AG10803 (cell line): ENCODE data around the gene SLC39A5.
"Not testable (repeated sequence)": the region's sequence is repeated elsewhere in the genome, so short reads cannot be mapped to it uniquely, and the experiment has no call there.

ENCODE experiments used
- DNase-seq: peaks from one replicate; pipeline ENCODE4 v3.0.0; 2010; ENCODE audit warnings: low read depth
- H3K4me3 ChIP-seq: 2 replicates; pipeline ENCODE4 v1.5.1; 2011; ENCODE audit warnings: mild to moderate bottlenecking, low read length, control low read depth
- TF ChIP-seq, protein P1 (sequence below): conservative IDR thresholded peaks from 2 replicates; pipeline ENCODE4 v1.5.1; 2011; ENCODE audit warnings: mild to moderate bottlenecking, low read length, control low read depth, inconsistent platforms

SLC39A5 gene

DNA sequence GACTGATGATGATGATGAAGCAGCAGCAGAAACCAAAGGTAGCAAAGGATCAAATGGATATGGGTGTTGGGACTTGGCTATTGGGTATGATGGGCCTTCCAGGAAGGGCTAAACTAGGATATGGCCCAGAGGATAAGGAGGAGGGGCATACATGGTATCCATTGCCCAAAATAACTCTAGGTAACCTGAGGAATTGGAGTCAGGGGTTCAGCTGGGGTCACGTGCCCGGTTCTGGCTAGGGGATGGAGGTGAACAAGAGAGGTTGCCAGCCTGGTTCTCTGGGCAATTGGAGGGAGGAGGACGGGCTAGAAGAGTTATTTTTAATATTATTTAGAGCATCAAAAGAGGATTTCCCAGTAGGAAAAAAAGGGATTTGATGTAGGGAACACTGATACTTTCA, 31.1 kb downstream of the SLC39A5 start:
- TF ChIP-seq, protein P1, sequence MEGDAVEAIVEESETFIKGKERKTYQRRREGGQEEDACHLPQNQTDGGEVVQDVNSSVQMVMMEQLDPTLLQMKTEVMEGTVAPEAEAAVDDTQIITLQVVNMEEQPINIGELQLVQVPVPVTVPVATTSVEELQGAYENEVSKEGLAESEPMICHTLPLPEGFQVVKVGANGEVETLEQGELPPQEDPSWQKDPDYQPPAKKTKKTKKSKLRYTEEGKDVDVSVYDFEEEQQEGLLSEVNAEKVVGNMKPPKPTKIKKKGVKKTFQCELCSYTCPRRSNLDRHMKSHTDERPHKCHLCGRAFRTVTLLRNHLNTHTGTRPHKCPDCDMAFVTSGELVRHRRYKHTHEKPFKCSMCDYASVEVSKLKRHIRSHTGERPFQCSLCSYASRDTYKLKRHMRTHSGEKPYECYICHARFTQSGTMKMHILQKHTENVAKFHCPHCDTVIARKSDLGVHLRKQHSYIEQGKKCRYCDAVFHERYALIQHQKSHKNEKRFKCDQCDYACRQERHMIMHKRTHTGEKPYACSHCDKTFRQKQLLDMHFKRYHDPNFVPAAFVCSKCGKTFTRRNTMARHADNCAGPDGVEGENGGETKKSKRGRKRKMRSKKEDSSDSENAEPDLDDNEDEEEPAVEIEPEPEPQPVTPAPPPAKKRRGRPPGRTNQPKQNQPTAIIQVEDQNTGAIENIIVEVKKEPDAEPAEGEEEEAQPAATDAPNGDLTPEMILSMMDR, result no peak

DNA sequence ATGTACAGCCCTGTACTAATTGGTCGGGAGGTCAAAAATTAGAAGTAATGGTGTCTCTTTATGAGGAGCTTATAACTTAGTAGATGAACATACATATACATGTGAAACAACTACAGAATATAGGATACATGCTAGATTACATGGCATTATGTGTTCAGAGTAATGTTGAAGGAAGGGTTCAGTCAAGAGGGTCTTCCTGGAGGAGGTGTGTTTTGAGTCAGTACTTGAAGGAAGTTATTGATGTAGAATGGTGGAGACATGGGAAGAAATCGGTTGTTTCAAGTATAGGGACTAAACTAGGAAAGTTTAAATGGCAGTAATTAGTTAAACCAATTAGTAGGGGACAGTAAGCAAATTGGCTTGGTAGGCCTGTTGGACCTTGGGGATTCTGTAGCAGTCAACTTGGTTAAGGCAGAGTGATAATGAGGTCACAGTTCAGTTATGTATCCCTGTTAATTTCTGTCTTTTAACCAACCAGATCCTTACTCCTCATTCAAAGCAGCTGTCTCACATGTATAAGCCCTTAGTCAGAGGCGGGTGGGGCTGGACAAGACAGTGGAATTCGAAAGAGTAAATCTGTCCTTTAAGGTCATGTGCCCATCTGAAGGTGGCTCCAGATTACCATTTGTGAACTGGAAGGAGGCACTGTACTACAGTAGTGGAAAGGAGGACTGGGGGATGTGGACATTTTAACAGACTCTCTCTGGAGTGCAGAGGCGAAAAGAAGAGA, 31.8 kb downstream of the SLC39A5 start:
- TF ChIP-seq, protein P1, result no peak
- no peak overlapping the region for H3K4me3 ChIP-seq
- peak; percentile 93 for DNase-seq

More for the DNA sequence above, 31.1 kb downstream of the SLC39A5 start:
- no peak for DNase-seq
- H3K4me3 ChIP-seq, result no peak overlapping the region

GRCh38 chr12:56262955-56263354, 33.1 kb downstream of the SLC39A5 start:
- H3K4me3 ChIP-seq, DNase-seq: not testable (repeated sequence)

GRCh38 chr12:56266068-56266692, 36.3 kb downstream of the SLC39A5 start:
- peak overlapping the region; percentile 82 for H3K4me3 ChIP-seq
- DNase-seq, result not testable (repeated sequence)

GRCh38 chr12:56266693-56267442, 37.0 kb downstream of the SLC39A5 start, which contains the start of gene COQ10A:
Gene COQ10A (plus strand): TSS chr12:56266942. CDS start chr12:56267119, 177 bp downstream.
- DNase-seq, result peak; percentile 81
- TF ChIP-seq, protein P1, result peak; percentile 70
- peak within 1 kb of the TSS; percentile 82 for H3K4me3 ChIP-seq

- DNase-seq, result no peak
- H3K4me3 ChIP-seq, result peak overlapping the region; percentile 82
- TF ChIP-seq, protein P1, result no peak
Measured at GRCh38 chr12:56267443-56268071, 37.7 kb downstream of the SLC39A5 start.

- TF ChIP-seq, protein P1, result peak; percentile 58
- peak; percentile 31 for DNase-seq
- no peak overlapping the region for H3K4me3 ChIP-seq
Measured at GRCh38 chr12:56271031-56271430, 41.2 kb downstream of the SLC39A5 start.

GRCh38 chr12:56272468-56272867, 42.6 kb downstream of the SLC39A5 start:
- not testable (repeated sequence) for DNase-seq, H3K4me3 ChIP-seq
